ENCODE measurements around the gene ARL13B. TPM values are rescaled to one million over a fixed set of nuclear protein-coding genes. Genes with fewer than 3 reads are reported as not detected.

The ARL13B gene
- total RNA-seq, 2 donors from 2014 or later = 6.4 to 10.7 TPM

- H3K27ac ChIP-seq = no peak overlapping the region
These were observed 84.4 kb downstream of the ARL13B start for GRCh38 chr3:94064243-94064860.

DNA sequence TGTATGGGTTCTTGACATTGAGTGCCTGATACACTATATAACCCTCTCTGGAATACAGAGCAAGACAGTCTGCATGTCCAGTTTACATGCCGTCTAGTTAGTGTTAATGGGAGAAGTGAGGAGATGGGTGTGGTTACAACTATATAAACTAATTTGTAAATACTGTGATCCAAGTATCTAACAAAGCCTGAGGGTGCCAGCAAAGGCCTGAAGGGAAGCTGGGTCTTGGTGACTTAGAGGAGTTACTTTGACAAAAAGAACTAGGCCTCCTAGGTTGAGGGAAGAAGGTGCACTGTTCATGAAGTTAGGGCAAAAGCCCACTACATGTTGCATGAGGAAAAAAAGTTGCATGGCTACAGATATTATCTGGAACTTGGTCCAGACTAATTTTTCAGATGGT is 85.2 kb downstream of the ARL13B start:
- Histone ChIP-seq H3K9me3 (no peaks in the 10 kb centered on the region), H3K4me3 (no peak overlapping the region), H3K4me1 (replicated peaks) (no peaks in the 10 kb centered on the region), H3K27me3 (replicated peaks; ENCODE audit: insufficient read depth) (no peaks in the 10 kb centered on the region), H3K36me3 (peaks cover 0 to 4% of the 10 kb centered on the region in 2 donors), H3K27ac (no peak overlapping the region)
- WGBS = 45% methylated on average over 1 of the region's 1 CpG
- TF ChIP-seq POLR2AphosphoS5 (IDR thresholded peaks at IDR 0.05) (no peak), POLR2A (IDR thresholded peaks at IDR 0.05) (no peak)
- TF ChIP-seq, protein P1, sequence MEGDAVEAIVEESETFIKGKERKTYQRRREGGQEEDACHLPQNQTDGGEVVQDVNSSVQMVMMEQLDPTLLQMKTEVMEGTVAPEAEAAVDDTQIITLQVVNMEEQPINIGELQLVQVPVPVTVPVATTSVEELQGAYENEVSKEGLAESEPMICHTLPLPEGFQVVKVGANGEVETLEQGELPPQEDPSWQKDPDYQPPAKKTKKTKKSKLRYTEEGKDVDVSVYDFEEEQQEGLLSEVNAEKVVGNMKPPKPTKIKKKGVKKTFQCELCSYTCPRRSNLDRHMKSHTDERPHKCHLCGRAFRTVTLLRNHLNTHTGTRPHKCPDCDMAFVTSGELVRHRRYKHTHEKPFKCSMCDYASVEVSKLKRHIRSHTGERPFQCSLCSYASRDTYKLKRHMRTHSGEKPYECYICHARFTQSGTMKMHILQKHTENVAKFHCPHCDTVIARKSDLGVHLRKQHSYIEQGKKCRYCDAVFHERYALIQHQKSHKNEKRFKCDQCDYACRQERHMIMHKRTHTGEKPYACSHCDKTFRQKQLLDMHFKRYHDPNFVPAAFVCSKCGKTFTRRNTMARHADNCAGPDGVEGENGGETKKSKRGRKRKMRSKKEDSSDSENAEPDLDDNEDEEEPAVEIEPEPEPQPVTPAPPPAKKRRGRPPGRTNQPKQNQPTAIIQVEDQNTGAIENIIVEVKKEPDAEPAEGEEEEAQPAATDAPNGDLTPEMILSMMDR (IDR thresholded peaks at IDR 0.05) = no peak
- intact Hi-C loops (cut with DNase I) = loop anchor here (5.0 kb wide), 1 partner anchor 63 kb away; no protein-coding TSS in a partner anchor
- DNase-seq (ENCODE audit: low spot score) = no peak

More at GRCh38 chr3:94064243-94064860, 84.4 kb downstream of the ARL13B start:
- no peaks in the 10 kb centered on the region for H3K27me3 ChIP-seq (replicated peaks; ENCODE audit: insufficient read depth)
- no peaks in the 10 kb centered on the region for H3K9me3 ChIP-seq
- 82% methylated on average over 6 of the region's 6 CpGs for WGBS
- no peak overlapping the region for H3K4me3 ChIP-seq
- TF ChIP-seq POLR2A (IDR thresholded peaks at IDR 0.05) (no peak), POLR2AphosphoS5 (IDR thresholded peaks at IDR 0.05) (no peak)
- TF ChIP-seq, protein P1 (IDR thresholded peaks at IDR 0.05) = no peak
- H3K36me3 ChIP-seq = peaks cover 0 to 4% of the 10 kb centered on the region in 2 donors
- no peaks in the 10 kb centered on the region for H3K4me1 ChIP-seq (replicated peaks)
- intact Hi-C loops (cut with DNase I) = no loop called here
- DNase-seq (ENCODE audit: low spot score) = no peak

GRCh38 chr3:94065819-94066480 is 86.0 kb downstream of the ARL13B start:
- intact Hi-C loops (cut with DNase I) = loop anchor here (5.0 kb wide), 1 partner anchor 64 kb away; no protein-coding TSS in a partner anchor
- no peaks in the 10 kb centered on the region for H3K9me3 ChIP-seq
- no peak overlapping the region for H3K4me3 ChIP-seq
- 70% methylated on average over 1 of the region's 1 CpG for WGBS
- H3K27ac ChIP-seq = no peak overlapping the region
- no peaks in the 10 kb centered on the region for H3K4me1 ChIP-seq (replicated peaks)
- H3K27me3 ChIP-seq (replicated peaks; ENCODE audit: insufficient read depth) = no peaks in the 10 kb centered on the region
- no peak for TF ChIP-seq POLR2AphosphoS5 (IDR thresholded peaks at IDR 0.05)
- TF ChIP-seq POLR2A (IDR thresholded peaks at IDR 0.05) = no peak
- TF ChIP-seq, protein P1 (IDR thresholded peaks at IDR 0.05) = no peak
- no peak for DNase-seq (ENCODE audit: low spot score)
- peaks cover 0 to 4% of the 10 kb centered on the region in 2 donors for H3K36me3 ChIP-seq

DNA sequence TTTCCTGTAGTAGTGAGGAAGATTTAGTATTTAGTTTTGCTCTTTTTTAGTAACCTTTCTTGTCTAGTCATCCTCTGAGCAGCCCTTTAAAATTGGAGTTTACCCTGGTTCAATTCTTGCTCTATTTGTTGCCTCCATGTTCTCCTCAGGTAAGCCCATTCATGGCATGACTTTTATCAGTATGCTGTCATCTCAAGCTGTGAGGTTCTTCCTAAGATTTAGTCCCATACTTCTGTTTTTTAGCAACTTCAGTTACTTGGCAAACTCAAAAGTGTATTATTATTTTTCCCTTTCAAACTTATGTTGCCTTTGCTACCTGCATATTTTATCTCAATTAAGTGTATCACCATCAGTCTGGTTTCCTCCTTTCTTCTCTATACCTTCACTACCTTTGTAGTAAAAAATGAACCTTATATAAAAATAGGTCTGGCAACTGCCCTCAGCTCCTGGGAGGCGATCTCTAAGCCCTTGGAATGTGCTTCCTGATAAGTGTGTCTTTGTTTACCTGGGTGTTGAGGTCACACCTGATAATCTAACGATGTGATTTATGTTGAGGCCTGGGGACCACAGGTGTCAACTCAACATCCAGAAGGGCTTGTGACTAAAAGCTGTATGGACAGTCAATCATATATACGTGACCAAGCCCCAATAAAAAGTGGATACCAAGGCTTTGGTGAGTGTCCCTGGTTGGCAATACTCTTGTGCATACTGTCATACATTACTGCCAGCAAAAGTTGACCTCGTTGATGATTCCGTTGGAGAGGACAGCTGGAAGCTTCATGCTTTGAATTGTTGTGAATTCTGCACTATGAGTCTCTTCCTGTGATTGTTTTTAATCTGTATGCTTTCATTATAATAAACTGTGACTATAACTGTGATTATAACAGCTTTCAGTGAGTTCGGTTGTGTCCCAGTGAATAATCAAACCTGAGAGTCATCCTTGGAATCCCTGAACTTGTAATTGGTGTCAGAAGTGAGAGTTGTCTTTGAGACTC is 86.8 kb downstream of the ARL13B start:
- intact Hi-C loops (cut with DNase I) = loop anchor here (5.0 kb wide), 1 partner anchor 65 kb away; no protein-coding TSS in a partner anchor
- Histone ChIP-seq H3K36me3 (peaks cover 0 to 4% of the 10 kb centered on the region in 2 donors), H3K9me3 (no peaks in the 10 kb centered on the region), H3K27ac (no peak overlapping the region), H3K4me3 (no peak overlapping the region), H3K27me3 (replicated peaks; ENCODE audit: insufficient read depth) (no peaks in the 10 kb centered on the region), H3K4me1 (replicated peaks) (no peaks in the 10 kb centered on the region)
- TF ChIP-seq, protein P1 (IDR thresholded peaks at IDR 0.05) = no peak
- no peak for TF ChIP-seq POLR2A (IDR thresholded peaks at IDR 0.05)
- 82% methylated on average over 6 of the region's 6 CpGs for whole genome bisulfite sequencing
- no peak for DNase-seq (ENCODE audit: low spot score)

All from prostate gland (tissue), 2 donors.